Measurements from ENCODE around the gene AP5B1.
A peak's percentile ranks its signal among the peaks of the same experiment; 100 is the strongest.

AP5B1 gene, protein sequence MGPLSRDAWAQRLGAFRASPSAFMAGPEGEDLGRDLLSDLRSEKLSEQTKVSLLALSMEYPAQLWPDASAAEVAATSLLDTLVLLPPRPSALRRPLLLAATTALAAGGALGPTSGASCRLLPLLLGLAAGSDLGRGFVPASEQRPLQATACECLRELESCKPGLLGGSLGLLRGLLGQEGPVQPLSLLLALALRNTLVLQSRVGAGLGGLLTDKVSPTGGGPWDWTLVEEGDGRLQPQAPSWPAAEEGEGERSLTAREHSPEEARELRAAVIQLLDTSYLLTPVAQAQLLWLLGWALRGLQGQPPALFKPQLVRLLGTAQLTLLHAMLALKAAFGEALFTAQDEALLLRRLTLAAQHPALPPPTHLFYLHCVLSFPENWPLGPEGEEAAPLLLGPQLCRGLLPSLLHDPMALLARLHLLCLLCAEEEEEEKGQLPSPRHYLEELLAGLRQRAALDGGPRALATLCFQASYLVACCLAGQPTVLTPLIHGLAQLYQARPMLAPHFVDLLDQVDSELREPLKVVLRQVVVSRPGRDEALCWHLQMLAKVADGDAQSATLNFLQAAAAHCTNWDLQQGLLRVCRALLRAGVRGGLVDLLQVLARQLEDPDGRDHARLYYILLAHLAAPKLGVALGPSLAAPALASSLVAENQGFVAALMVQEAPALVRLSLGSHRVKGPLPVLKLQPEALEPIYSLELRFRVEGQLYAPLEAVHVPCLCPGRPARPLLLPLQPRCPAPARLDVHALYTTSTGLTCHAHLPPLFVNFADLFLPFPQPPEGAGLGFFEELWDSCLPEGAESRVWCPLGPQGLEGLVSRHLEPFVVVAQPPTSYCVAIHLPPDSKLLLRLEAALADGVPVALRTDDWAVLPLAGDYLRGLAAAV

DNA sequence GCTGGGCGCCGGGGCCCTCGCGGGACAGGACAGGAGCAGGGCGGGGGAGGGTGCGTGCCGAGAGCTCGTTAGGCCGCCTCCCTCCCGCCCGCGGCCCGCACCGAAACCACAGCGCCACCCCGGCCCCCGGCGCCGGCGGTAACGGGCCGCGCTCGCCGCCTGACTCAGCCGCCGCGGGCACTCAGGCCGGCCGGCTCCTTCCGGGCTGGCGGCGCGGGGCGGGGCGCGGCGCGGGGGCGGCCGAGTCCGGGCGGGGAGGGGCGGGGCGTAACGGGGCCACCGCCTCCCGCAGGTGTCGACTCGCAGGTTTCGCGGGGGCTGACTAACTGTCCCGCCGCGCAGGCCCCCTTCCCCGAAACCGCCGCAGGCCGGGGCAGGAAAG lies at the start of gene AP5B1:
Gene AP5B1 (minus strand): TSS at position 207 of the 382 bp plus-strand sequence. CDS start 385 bp downstream, outside the sequence.
- DNase-seq, result peak; percentile 76

DNA sequence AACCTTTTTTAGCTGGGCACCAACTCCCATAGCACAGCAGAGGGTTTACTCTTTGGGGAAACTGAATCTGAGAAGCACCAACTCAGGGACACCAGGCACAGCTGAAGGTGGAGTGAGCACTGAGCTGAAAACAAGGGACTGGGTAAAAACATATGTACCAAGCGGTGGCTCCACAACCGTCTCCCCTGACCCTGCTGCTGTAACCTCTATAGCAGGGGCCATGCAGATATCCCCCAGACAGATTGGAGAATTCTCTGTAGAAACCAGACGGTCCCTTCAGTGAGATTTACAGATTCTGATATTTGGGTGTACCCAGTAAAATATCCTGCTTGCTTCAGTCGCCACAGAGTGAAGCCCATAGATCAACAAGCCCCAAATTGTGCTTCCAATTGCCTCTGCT lies 48.7 kb upstream of the AP5B1 start:
- DNase-seq, result no peak

DNA sequence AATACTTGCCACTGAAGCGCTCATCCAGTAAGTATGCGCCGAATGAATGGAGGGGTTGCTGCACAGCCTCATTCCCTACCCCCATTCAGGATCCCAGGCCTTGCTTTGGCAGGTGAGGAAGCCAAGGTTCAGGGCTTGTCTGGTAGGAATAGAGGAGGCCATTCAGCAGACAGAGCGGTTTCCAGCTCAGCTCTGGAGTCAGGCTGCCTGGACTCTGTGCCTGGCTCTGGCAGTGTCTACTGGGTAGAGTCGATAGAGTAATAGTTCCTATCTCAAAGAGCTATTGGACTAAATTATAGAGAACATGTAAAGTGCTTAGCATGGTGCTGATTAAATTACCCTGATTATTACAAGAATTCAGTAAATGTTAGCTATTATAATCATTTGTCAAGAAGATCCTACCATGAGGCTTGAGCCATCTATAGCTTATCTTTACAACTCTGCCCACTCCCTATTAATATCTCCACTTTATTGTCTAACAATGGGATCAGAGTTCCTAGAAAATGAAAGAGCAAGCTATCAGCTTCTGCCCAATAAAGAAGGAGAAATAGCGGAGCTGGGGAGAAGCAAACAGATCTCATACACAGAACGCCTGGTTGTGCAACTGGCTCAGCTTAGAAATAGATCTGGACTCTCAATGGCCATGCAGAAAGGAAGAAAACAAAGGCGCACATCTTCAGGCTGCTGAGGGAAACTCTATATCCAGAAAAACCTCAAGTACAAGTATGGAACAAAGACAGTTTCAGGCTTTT lies 46.4 kb upstream of the AP5B1 start:
- no peak for DNase-seq

DNA sequence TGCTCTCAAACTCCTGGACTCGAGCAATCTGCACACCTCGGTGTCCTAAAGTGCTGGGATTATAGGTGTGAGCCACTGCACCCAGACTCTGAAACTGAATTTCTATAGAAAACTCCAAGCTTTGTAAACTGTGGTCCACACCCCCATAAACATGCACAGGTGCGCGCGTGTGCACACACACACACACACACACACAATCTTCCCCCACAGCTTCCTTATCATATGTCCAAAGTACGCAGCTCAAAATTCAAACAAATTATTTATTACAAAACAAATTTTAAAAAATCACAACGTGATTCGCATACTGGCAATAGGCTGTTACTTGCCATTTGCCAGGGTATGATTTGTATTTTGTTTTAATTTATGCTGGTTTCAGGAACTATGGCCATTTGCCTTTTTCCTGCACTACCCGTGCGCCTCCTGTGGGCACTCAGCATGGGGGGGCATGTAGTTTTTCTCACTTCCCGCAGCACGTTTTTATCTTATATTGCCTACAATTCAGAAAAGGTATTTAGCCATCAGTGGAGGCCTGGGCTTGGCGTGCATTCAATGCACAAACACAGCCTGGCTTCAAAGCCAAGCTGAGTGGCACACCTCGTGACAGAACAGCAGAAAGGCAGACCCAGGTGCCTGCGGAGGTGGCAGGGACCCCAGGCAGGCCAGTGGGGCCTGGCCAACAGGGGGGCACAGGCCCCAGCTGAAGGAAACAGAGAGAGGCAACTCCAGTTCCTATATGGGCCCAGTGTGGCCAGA lies 42.2 kb upstream of the AP5B1 start:
- DNase-seq, result peak; percentile 15

DNA sequence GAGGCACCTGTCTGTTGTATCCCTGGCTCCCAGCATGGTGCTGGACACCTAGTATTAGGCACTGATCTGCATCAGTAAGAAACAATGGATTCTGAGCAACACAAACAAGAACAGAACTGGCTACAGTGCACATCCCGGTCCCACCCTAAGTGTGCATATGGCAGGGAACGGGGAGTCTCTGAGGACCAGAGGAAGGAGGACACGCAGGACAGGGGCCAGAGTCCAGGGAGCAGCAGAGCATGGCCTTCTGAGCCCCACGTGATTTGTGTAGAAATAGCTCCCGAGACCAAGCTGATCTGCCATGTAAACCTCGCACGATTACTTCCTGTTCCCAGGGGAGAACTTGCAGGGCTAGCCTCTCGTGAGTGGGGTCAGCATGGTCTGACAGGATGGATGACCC lies 40.3 kb upstream of the AP5B1 start:
- DNase-seq, result peak; percentile 95

DNA sequence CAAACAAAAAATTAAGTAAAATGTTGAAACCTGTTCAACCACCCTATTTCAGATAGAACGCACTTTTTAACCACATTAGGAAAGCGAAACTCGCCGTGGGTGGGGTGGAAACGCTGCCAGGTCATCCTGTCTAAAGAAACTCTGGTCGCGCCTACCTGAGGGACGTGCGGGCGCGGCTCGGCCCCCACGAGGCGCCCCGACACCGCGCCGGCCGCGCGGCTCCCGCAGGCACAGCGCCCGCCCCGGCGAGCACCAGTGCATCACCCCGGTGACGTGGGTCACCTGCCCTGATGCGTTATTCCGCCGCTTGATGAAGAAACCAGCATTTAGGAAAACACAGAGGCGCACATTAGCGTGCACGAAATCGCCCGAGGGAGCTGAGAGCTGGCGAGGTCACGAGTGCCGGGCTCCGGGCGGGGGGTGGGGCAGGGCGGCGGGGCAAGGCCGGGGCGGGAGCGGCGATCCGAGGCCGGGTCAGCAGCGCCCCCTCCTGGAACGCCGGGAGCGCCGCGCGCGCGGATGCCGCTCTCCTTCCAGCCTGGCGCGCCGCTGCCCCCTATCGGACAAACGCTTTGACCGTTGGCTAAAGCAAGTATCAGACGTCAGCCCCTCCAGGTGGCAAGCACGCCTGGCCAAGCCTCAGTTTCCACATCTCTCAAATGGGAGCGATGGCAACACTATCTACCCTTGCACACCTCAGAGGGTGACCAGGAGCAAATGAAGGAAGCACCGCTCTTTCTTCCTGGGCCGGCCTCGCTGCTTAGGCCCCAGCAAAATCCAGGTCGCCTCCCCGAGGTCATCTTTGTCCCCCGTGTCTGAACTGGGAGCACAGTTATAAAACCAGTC lies 37.3 kb upstream of the AP5B1 start:
- DNase-seq, result peak; percentile 92

DNA sequence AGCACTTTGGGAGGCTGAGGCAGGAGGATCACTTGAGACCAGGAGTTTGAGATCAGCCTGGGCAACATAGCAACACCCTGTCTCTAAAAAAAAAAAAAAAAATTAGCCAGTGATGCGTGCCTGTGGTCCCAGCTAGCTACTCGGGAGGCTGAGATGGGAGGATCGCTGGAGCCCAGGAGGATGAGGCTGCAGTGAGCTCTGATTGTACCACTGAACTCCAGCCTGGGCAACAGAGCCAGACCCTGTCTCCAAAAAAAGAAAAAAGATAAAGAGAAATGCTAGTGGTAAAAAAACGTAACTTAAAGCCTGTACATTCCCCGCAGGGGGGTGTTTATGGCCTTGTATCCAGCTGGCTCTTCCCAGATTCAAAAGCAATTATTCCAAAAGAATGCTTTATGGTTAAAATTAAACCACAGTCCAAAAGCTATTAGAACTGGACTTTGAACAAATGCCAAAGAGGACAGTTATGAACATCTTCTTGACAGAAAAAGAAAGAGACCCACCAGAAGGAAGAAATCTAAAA lies 36.6 kb upstream of the AP5B1 start:
- peak; percentile 31 for DNase-seq

DNA sequence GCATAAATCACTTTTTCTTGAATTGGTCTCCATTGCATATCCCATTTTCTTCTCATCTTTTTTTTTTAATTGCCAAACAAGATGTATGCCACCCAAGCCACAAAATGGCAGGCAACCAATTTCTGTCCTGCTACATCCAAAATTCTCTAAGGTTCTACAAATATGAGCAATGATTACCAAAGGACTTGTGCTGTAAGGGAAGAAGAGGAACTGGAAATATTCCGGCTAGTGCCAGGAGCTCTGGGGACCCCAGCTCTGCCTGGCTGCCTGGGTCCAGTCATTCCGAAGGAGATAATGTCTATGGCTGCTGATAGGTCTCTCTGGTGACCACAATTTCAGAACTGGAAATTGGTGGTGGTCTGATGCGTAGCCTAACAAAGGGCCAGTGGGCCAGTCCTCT lies 35.9 kb upstream of the AP5B1 start:
- DNase-seq, result no peak

DNA sequence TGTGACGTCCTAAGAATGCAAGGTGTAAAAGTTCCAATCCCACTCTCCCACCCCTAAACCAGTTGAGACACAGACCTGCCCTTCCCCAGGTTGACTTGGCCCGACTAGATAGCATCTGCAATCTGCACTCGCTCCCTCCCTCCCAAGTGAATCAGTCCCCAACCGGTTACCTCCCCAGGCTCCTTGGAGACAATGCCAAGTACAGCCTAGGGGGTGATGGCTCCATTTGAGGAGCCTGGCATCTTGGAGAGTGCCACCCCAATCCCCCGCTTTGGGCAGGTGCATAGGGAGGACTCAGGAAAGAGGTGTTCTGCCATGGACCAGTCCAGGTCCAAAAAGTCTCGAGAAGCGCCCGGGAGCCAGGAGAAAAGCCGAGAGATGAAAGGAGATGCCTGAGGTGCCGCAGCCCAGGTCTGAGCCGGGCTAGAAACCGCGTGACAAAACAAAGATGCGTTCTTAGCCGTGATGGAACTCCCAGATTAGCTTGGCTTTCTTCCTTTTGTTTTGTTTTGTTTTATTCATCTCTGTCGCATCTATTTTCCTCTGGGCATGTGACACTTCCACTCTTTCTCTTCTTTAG lies 34.3 kb upstream of the AP5B1 start:
- DNase-seq, result no peak

DNA sequence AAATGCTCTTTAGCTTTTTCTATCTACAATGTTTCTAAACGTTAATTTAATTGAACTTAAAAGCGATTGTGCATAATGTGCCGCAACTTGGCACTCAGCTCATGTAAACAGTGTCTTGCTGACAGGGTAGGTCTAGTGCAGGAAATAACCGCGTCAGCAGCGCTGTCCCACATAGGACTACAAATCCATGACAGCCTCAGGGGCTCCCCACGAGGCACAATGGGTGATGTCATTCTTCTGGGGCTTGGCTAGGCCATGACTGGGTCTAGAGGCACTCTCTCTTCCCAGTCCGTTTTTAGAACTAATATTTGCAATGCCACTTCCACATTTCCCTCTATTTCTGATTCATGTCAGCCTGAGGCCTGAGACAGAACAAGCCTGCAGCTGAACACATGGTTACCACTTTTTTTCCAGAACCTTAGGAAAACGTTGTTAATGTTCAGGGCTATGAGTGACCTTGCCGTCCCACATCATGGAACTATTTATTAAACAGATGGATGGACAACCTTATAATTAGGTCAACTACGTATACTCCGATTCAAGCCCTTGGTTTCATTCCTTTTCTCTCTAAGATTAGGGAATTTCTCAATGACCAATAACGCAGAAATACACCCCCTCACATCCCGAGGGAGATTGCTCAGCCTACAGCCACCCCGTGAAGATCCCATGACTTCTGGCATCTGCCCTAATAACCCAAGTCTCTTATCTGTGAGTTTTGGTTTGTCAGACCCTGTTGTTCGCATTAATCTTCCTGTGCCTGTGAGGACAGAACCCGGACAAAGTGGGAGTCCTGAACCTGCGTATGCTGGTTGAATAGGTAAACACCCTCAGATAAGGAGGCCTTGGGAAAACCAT lies 33.6 kb upstream of the AP5B1 start:
- DNase-seq, result no peak

DNA sequence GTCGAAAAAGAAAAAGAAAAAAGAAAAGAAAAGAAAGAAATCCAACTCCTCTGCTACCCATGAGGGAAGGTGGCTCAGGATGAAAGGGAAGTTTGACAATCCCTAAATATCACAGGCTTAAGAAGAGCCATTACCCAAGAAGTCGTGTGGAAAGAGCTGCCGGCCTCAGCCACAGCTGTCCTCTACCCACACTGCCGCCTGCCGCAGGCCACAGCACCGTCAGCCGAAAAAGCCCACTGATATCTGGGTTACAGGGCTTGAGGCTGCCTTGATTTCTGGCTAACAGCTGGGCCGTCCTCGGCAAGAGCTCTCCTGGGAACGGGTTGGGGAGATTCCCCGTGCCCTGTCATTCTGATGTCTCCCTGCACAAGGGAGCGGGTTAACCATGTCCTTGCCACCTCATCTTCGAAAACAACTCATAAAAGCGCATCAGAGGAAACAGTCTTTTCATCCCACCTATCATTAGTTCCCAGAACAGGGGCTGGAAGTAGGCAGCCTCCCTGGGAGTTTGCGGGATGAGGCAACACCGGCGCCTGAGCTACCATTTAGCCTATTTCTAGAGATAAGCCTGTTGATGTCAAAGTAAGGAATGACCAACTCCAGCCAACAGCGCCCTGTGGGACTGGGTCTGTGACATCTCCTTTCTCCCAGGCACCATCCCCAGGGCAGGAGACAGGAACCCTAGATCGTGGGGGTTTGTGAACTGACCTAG lies 31.1 kb upstream of the AP5B1 start:
- DNase-seq, result no peak

DNA sequence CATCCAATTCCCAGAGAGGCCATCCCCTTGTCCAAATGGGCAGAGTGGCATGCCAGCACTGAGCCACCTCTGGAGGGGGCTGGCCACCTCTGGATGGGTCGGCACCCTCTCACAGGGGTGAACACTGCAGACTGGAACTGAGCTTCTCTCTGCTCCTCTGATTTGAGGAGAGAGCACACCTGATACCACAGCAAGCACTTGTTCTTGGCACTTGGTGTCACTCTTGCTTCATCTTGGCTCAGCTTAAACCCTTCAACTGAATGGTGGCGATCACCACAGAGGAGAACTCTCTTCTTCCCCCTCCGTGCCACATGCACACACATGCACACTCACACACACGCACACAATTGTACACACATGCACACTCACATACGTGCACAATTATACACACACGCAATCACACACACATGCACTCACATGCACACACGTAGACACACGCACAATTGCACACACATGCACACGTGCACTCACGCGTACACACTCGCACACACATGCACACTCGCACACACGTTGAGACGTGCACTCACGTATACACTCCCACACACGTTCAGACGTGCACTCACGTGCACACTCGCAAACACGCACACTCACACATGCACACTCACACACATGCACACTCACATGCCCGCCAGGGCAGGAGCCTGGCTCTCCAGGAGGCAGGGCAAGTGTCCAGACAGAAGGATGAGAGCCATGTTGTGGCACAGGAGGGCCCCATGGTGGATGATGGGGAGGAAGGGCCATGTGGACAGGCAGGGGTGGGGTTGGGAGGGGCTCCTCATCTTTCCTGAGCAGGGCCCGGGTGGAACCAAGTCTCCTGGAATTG lies 29.5 kb upstream of the AP5B1 start:
- no peak for DNase-seq

DNA sequence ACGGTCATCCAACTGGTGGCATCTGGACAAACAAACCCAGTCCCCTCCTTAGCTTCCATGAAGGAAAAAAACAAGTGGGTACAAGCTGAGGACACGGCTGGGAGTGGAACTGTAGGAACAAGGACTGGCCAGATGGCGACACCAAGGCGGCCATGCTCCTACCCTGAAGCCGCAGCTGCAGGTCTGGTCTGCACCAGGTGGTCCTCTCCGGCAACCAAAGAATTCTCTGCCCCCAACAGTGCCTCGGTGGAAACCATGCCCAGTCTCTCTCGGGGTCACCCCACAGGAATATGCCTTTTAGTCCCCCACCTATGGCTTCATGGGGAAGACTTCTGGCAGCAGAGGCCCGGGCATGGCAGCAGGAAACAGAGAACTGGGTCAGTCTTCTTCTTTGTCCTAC lies 28.7 kb upstream of the AP5B1 start:
- DNase-seq, result no peak

DNA sequence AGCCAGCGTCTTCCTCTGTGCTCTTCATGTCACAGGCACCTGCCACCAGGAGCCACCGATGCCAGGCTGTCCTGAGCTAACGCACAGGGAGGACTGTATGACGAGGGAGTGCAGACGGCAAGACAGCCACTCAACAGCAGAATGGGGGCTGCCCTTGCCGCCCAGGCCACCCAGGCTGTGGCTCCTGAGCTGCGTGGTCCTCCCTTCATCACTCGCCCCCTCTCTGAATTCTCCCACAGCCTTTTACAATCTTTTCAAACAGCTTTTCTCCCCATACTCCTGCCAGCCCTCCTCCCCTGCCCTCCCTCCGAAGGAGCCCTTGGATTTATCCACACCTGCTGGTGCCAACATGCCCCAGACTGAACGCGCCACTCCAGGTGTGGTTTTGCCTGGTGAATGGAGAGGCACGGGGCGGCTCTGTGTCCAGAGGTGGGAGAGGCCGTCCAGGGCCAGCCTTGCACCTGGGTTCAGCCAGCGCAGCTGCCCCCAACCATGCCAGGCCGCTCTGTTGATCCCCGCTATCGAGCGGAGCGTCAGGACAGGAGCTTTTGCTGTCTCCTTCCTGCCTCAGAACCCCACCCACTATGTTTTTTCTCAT lies 28.1 kb upstream of the AP5B1 start:
- no peak for DNase-seq

DNA sequence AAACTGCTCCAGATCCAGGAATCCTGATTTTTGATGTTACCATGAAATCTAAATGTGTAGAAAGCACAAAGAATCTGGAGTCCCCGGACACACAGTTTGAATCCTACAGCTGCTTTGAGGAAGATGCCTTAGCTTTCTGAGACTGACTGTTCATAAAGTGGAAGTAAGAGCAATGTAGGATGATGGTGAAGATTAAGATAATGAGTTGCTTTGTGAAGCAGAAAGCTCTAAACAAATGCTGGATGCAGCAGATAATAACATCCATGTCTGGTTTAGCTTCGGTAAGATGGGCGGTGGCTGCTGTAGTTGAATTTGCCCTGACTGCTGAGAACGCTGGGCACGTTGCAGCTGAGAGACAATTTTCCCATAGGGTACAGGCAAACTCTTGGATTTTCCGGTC lies 26.2 kb upstream of the AP5B1 start:
- no peak for DNase-seq

DNA sequence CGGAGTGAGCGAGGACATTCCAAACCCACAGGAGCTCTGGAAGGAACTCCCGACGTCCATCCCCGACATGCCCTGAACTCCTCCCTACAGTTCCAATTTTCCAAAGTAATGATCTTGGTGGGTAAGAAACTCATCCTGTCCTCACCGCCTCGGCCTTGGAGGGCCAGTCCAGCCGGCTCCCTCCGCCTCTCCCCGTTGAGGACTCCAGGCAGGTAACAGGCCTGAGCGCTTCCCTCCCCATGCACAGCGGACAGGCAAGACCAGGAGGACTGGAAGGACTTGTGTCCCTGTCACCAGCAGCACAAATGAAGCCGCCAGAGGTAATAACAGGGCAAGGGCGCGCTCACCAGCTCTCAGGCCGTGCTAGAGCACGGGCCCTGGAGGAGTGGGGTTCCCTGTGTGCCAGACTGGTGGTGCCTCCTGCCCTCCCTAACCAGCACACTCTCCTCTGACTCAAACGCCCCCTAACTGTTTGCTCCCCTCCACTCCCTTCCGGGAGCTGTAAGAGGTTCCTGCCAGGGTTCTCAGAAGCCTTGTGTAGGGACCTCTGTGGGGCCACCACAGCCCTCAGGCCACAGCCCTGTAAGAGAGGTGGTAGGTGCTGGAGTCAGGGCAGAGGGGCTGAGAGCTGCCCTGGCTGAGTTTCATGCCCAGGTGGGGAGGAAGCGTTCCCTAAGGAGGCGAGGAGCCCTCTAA lies 23.2 kb upstream of the AP5B1 start:
- no peak for DNase-seq

DNA sequence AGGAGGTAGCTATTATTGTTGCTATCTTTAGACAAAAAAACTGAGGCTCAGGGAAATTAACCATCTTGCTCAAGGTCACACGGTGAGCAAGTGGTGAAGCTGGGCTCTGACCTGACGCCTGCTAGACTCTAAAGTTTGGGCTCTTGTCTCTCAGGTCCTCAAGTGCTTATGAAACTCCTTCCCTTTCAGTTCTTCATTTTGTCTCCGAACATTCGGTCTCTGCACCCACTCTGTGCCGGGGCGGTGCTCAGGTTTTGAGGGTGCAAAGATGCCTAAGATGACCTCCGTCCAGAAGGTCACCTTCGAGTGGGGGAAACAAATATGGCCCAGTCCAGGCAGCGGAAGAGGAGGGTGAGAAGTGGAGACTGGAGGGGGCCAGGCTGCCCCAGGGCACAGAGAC lies 22.1 kb upstream of the AP5B1 start:
- no peak for DNase-seq

All from NCI-H69 (cell line).